HFFc6 (cell line): ENCODE measurements around the gene UST. TPM values are rescaled to one million over a fixed set of nuclear protein-coding genes. Genes with fewer than 3 reads are reported as not detected.

Experiments
- DNase-seq: peaks from one replicate; pipeline ENCODE4 v3.0.0-alpha.2; 2018
- H3K27ac Mint-ChIP-seq: 2 replicates; pipeline ENCODE4 v1.8.0; 2020; ENCODE audit warnings: mild to moderate bottlenecking, mixed read lengths
- H3K27me3 Mint-ChIP-seq: 2 replicates; pipeline ENCODE4 v1.8.0; 2021; ENCODE audit warnings: mild to moderate bottlenecking, moderate library complexity, mixed read lengths; ENCODE audit not compliant: insufficient read depth
- H3K36me3 Mint-ChIP-seq: 2 replicates; pipeline ENCODE4 v1.8.0; 2021; ENCODE audit warnings: low read depth, mixed read lengths
- H3K4me1 Mint-ChIP-seq: 2 replicates; pipeline ENCODE4 v1.8.0; 2020; ENCODE audit warnings: low read depth, mixed read lengths
- H3K4me3 Mint-ChIP-seq: 2 replicates; pipeline ENCODE4 v1.8.0; 2020; ENCODE audit warnings: mild to moderate bottlenecking, moderate library complexity, mixed read lengths
- H3K9me3 Mint-ChIP-seq: 2 replicates; pipeline ENCODE4 v1.8.0; 2020; ENCODE audit warnings: mild to moderate bottlenecking, mixed read lengths
- total RNA-seq, 6 experiments: library from RNA; stranded (reverse); fragmentation: NEBNext Ultra II Directional; extraction: Animal tissue kit (Norgen Biotek cat#: 25700); gene quantifications; 2 replicates in 1 of 6; 3 replicates in 5 of 6; pipeline ENCODE4 v1.2.3, GENCODE V29; 2021
- TF ChIP-seq, protein P1 (sequence below): fragments of 200-600 bp; sonication (generic); IDR thresholded peaks from 2 replicates; pipeline ENCODE4 v1.5.0; 2021; ENCODE audit warnings: antibody characterized with exemption, mild to moderate bottlenecking

Gene UST
- total RNA-seq, 6 experiments from 2014 or later: 12.9 to 17.3 (median 16.7) TPM

DNA sequence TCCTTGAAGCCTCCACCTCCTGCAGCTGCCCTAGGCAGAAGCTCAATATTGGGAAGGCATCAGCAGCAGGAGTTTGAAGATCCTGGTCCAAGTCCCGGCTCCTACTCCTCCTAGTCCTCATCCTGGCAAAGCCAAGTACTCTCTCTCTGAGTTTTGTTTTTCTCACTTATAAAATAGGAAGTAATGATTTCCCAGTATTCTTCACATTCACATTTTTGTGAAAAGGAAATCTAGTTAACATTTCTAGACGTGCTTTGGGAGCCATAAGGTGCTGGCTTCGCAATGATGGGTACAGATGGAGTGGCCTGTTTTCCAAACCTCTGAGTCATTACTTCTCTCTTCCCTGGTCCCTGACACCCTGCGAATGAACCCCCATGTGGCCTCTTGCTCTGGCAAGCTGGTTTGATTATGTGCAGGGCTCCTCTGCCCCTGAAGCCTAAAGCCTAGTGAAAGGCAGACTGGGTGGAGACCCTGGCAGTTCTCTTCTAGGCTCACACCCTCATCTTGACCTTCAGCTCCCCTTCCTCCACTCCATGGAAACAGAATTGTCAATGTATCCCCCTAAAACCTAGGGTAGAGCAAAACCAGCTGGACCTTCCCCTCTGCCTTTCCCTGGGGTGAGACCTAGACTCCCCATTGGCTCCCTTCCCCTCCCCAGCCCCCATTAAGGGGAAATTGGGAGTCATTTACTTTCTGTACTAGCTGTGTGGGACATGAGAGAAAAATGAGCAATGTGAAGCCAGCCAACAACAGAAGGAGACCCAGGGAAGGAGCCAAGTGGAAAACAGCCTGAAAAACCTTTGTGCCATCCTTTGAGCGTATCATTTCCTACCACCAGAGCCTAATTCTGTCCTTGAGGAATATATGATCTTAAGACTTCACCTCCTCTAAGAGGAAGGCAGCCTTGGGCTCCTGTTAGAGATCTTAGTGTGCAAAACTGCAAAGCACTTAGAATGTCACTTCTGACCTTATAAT is 158.4 kb downstream of the UST start:
- TF ChIP-seq, protein P1, sequence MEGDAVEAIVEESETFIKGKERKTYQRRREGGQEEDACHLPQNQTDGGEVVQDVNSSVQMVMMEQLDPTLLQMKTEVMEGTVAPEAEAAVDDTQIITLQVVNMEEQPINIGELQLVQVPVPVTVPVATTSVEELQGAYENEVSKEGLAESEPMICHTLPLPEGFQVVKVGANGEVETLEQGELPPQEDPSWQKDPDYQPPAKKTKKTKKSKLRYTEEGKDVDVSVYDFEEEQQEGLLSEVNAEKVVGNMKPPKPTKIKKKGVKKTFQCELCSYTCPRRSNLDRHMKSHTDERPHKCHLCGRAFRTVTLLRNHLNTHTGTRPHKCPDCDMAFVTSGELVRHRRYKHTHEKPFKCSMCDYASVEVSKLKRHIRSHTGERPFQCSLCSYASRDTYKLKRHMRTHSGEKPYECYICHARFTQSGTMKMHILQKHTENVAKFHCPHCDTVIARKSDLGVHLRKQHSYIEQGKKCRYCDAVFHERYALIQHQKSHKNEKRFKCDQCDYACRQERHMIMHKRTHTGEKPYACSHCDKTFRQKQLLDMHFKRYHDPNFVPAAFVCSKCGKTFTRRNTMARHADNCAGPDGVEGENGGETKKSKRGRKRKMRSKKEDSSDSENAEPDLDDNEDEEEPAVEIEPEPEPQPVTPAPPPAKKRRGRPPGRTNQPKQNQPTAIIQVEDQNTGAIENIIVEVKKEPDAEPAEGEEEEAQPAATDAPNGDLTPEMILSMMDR: no peak
- Mint-ChIP-seq H3K36me3 (peaks cover 9% of the 10 kb centered on the region; the same call in 1 of the 2 replicates), H3K9me3 (no peaks in the 10 kb centered on the region), H3K4me3 (no peak overlapping the region), H3K4me1 (no peaks in the 10 kb centered on the region), H3K27ac (no peak overlapping the region), H3K27me3 (no peaks in the 10 kb centered on the region; the same call in 1 of the 2 replicates)
- DNase-seq: no peak

- Mint-ChIP-seq H3K9me3 (no peaks in the 10 kb centered on the region), H3K27me3 (no peaks in the 10 kb centered on the region; the same call in 1 of the 2 replicates), H3K27ac (no peak overlapping the region), H3K4me1 (no peaks in the 10 kb centered on the region), H3K4me3 (no peak overlapping the region), H3K36me3 (0 out of 2 replicates have a peak, but pooled peaks cover 2% of the 10 kb centered on the region)
- TF ChIP-seq, protein P1: no peak
- no peak for DNase-seq
Measured at GRCh38 chr6:148905901-148906300, 159.1 kb downstream of the UST start.

GRCh38 chr6:148906386-148906785 is 159.6 kb downstream of the UST start:
- Mint-ChIP-seq H3K36me3 (no peaks in the 10 kb centered on the region), H3K27me3 (no peaks in the 10 kb centered on the region; the same call in 1 of the 2 replicates), H3K4me3 (no peak overlapping the region), H3K9me3 (no peaks in the 10 kb centered on the region), H3K27ac (no peak overlapping the region), H3K4me1 (no peaks in the 10 kb centered on the region)
- no peak for DNase-seq
- TF ChIP-seq, protein P1: no peak

- H3K4me3 Mint-ChIP-seq: no peak overlapping the region
- H3K9me3 Mint-ChIP-seq: no peaks in the 10 kb centered on the region
Measured at GRCh38 chr6:148907573-148907972, 160.7 kb downstream of the UST start.

GRCh38 chr6:148912252-148912651 is 165.4 kb downstream of the UST start:
- TF ChIP-seq, protein P1: no peak
- no peaks in the 10 kb centered on the region for H3K9me3 Mint-ChIP-seq
- H3K27me3 Mint-ChIP-seq: peaks cover 2% of the 10 kb centered on the region; the same call in 1 of the 2 replicates
- DNase-seq: no peak
- H3K4me1 Mint-ChIP-seq: no peaks in the 10 kb centered on the region
- H3K4me3 Mint-ChIP-seq: no peak overlapping the region
- no peaks in the 10 kb centered on the region; the same call in 1 of the 2 replicates for H3K36me3 Mint-ChIP-seq
- no peak overlapping the region for H3K27ac Mint-ChIP-seq

More at GRCh38 chr6:148907573-148907972, 160.7 kb downstream of the UST start:
- DNase-seq: no peak
- TF ChIP-seq, protein P1: no peak
- H3K27me3 Mint-ChIP-seq: no peaks in the 10 kb centered on the region; the same call in 1 of the 2 replicates
- no peaks in the 10 kb centered on the region for H3K36me3 Mint-ChIP-seq
- H3K4me1 Mint-ChIP-seq: no peaks in the 10 kb centered on the region
- H3K27ac Mint-ChIP-seq: no peak overlapping the region
